Loucy (cell line): ENCODE data around the gene RILP.

Experiments used
- H2AFZ ChIP-seq: fragments of 200-600 bp; sonication (generic); 2 replicates; pipeline ENCODE4 v1.6.0; 2016; ENCODE audit warnings: antibody characterized with exemption, mild to moderate bottlenecking, low read length, moderate library complexity
- H3F3A ChIP-seq: fragments of 200-600 bp; 2 replicates; pipeline ENCODE4 v1.6.0; 2016; ENCODE audit warnings: antibody characterized with exemption, low read depth, mild to moderate bottlenecking
- H3K27me3 ChIP-seq: fragments of 200-600 bp; sonication (generic); 2 replicates; pipeline ENCODE4 v1.6.1; 2014; ENCODE audit warnings: low read length, mild to moderate bottlenecking; ENCODE audit not compliant: insufficient read depth, poor library complexity, severe bottlenecking
- H3K36me3 ChIP-seq: fragments of 200-600 bp; sonication (generic); 2 replicates; pipeline ENCODE4 v1.6.1; 2016; ENCODE audit warnings: low read length; ENCODE audit not compliant: insufficient read depth
- H3K4me1 ChIP-seq: fragments of 200-600 bp; sonication (generic); 2 replicates; pipeline ENCODE4 v1.5.1; 2014; ENCODE audit warnings: low read length, mild to moderate bottlenecking; ENCODE audit not compliant: insufficient read depth, poor library complexity, severe bottlenecking
- H3K4me2 ChIP-seq: fragments of 200-600 bp; sonication (generic); 2 replicates; pipeline ENCODE4 v1.6.0; 2014; ENCODE audit warnings: antibody characterized with exemption, low read length, low read depth, mild to moderate bottlenecking; ENCODE audit not compliant: poor library complexity, severe bottlenecking
- H3K4me3 ChIP-seq: fragments of 200-600 bp; sonication (generic); 2 replicates; pipeline ENCODE4 v1.5.1; 2014; ENCODE audit warnings: low read length, mild to moderate bottlenecking, mixed read lengths; ENCODE audit not compliant: poor library complexity, severe bottlenecking
- H3K79me2 ChIP-seq: fragments of 200-600 bp; sonication (generic); 2 replicates; pipeline ENCODE4 v1.6.1; 2014; ENCODE audit warnings: low read length; ENCODE audit not compliant: insufficient read depth
- H3K9ac ChIP-seq: fragments of 200-600 bp; sonication (generic); 2 replicates; pipeline ENCODE4 v1.6.0; 2014; ENCODE audit warnings: mild to moderate bottlenecking, low read depth, low read length, moderate library complexity; ENCODE audit not compliant: poor library complexity, severe bottlenecking
- H3K9me2 ChIP-seq: fragments of 200-600 bp; sonication (generic); replicated peaks from 2 replicates; pipeline ENCODE4 v1.6.1; 2016; ENCODE audit warnings: low read depth, low read length, mixed read lengths
- H3K9me3 ChIP-seq: fragments of 200-600 bp; sonication (generic); 2 replicates; pipeline ENCODE4 v1.6.1; 2014; ENCODE audit warnings: mild to moderate bottlenecking, antibody characterized with exemption, low read length, low read depth; ENCODE audit not compliant: insufficient read depth
- H4K20me1 ChIP-seq: fragments of 200-600 bp; sonication (generic); 2 replicates; pipeline ENCODE4 v1.6.0; 2014; ENCODE audit warnings: antibody characterized with exemption, low read length, mild to moderate bottlenecking; ENCODE audit not compliant: insufficient read depth, poor library complexity, severe bottlenecking
- EZH2phosphoT487 ChIP-seq: fragments of 200-600 bp; IDR thresholded peaks from 2 replicates; pipeline ENCODE4 v1.6.1; 2018; ENCODE audit warnings: antibody characterized with exemption, mild to moderate bottlenecking, moderate library complexity, borderline replicate concordance
- TF ChIP-seq, protein P1 (sequence below): fragments of 200-600 bp; sonication (generic); conservative IDR thresholded peaks from 2 replicates; pipeline ENCODE4 v1.5.1; 2014; ENCODE audit warnings: mild to moderate bottlenecking, antibody characterized with exemption, low read length

The RILP gene

DNA sequence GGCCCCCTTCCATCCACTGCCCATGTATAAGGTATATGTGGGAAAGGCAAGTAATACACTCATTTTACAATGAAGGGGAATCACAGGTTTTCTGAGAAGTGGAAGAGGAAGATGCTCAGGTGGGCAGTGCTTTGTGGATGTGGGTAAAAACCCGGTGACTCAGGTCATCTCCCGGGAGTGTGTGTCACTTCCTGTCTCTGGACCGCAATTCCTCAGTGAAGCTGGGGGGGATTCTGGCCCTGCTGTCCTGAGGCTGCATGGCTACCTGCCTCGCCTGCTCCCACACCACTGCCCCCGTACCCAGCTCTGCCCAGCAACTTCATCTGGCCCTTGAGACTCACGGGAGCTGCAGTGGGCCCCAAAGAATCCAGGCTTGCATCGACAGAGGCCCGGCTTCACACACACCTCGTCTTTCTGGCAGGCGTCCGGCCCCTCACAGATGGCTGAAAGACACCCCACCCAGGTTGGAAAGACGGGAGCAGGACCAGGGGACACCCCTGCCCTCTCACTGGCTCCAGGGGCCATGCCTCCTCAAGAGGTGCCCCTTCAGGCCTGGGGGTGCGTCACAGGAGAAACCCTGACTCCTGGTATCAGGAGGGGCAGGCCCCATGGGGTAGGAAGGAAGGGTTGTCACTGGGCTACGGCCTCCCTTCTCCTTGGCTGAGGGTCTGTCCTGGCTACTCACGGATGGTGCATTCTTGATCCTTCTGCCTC, 5.0 kb downstream of the RILP start:
- H3F3A ChIP-seq: no peaks in the 10 kb centered on the region
- no peaks in the 10 kb centered on the region for H3K27me3 ChIP-seq
- H2AFZ ChIP-seq: no peak overlapping the region
- peak overlapping the region; percentile 97 for H3K4me2 ChIP-seq
- H3K79me2 ChIP-seq: peaks cover 21% of the 10 kb centered on the region
- TF ChIP-seq, protein P1, sequence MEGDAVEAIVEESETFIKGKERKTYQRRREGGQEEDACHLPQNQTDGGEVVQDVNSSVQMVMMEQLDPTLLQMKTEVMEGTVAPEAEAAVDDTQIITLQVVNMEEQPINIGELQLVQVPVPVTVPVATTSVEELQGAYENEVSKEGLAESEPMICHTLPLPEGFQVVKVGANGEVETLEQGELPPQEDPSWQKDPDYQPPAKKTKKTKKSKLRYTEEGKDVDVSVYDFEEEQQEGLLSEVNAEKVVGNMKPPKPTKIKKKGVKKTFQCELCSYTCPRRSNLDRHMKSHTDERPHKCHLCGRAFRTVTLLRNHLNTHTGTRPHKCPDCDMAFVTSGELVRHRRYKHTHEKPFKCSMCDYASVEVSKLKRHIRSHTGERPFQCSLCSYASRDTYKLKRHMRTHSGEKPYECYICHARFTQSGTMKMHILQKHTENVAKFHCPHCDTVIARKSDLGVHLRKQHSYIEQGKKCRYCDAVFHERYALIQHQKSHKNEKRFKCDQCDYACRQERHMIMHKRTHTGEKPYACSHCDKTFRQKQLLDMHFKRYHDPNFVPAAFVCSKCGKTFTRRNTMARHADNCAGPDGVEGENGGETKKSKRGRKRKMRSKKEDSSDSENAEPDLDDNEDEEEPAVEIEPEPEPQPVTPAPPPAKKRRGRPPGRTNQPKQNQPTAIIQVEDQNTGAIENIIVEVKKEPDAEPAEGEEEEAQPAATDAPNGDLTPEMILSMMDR: no peak
- TF ChIP-seq EZH2phosphoT487: no peak
- H3K9ac ChIP-seq: peak overlapping the region; percentile 96
- peaks cover 8% of the 10 kb centered on the region for H4K20me1 ChIP-seq
- H3K4me1 ChIP-seq: peaks cover 27% of the 10 kb centered on the region
- no peaks in the 10 kb centered on the region for H3K9me2 ChIP-seq
- H3K36me3 ChIP-seq: no peaks in the 10 kb centered on the region; the same call in 1 of the 2 replicates
- peak overlapping the region; percentile 85 for H3K4me3 ChIP-seq
- no peaks in the 10 kb centered on the region for H3K9me3 ChIP-seq

DNA sequence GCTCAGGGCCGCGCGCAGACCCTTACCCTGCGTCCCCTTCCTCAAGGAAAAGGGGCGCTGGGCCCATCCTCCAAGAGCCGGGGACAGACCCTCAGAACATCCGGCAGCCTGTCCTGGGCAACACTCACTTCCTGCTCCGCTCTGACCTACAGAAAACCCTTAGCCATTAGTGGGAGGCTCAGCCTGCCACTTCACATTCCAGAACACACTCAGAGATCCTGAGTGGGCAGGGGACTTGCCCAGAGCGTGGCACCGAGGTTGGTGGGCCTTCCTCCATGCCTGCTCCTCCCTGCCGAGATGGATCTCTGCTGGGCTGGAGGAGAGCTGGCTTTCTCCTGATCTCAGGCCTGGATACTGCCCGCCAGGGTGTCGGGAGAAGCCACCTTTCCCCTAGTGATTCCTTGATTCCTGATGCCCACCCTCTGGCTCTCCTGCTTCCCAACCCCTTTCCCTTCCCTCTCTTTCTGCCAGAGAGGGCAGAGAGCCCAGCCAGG, 5.6 kb downstream of the RILP start:
- H3F3A ChIP-seq: no peaks in the 10 kb centered on the region
- TF ChIP-seq EZH2phosphoT487: no peak
- TF ChIP-seq, protein P1: no peak
- H3K9me2 ChIP-seq: no peaks in the 10 kb centered on the region
- H3K4me3 ChIP-seq: peak overlapping the region; percentile 85
- H3K9me3 ChIP-seq: no peaks in the 10 kb centered on the region
- H3K36me3 ChIP-seq: no peaks in the 10 kb centered on the region
- H3K4me2 ChIP-seq: peak overlapping the region; percentile 97
- no peak overlapping the region for H2AFZ ChIP-seq
- H3K9ac ChIP-seq: peak overlapping the region; percentile 96
- peaks cover 21% of the 10 kb centered on the region for H3K79me2 ChIP-seq
- peaks cover 27% of the 10 kb centered on the region for H3K4me1 ChIP-seq
- peaks cover 8% of the 10 kb centered on the region for H4K20me1 ChIP-seq
- no peaks in the 10 kb centered on the region for H3K27me3 ChIP-seq

DNA sequence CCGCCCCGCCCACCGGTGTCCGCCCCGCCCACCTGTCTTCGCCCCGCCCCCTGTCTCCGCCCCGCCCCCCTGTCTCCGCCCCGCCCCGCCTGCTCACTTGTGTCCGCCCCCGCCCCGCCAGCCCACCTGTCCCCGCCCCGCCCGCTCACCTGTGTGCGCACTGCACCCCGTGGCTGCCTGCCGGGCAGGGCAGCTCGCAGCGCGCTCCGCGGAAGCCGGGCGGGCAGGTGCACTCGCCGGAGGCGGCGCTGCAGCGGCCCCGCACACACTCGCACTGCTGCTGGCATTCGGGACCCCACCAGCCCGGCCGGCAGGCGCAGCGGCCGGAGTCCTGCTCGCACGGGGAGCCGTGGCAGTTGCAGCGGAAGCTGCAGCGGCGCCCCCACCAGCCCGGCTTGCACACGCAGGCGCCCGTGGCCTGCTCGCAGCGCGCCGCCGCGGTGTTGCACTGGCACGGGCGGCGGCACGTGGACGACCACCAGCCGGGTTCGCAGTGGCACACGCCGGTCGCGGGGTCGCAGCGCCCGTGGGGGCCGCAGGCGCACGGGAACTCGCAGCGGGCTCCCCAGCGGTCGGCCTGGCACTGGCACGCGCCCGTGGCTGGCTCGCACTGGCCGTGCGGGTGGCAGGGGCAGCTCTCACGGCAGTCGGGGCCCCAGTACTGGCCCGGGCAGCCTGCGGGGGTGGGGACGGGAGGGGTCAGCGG, 6.2 kb downstream of the RILP start:
- Histone ChIP-seq H3K79me2 (peaks cover 21% of the 10 kb centered on the region), H3F3A (no peaks in the 10 kb centered on the region), H4K20me1 (peaks cover 8% of the 10 kb centered on the region), H3K27me3 (no peaks in the 10 kb centered on the region), H3K9me3 (no peaks in the 10 kb centered on the region), H3K4me2 (peak overlapping the region; percentile 97), H3K36me3 (no peaks in the 10 kb centered on the region), H2AFZ (no peak overlapping the region), H3K4me1 (peaks cover 27% of the 10 kb centered on the region), H3K4me3 (peak overlapping the region; percentile 85), H3K9ac (no peak overlapping the region), H3K9me2 (no peaks in the 10 kb centered on the region)
- TF ChIP-seq, protein P1: no peak
- TF ChIP-seq EZH2phosphoT487: no peak
